Thyroid gland (tissue), 4 donors: ENCODE data around the gene WNT4. TPM values are rescaled to one million over a fixed set of nuclear protein-coding genes. Genes with fewer than 3 reads are reported as not detected.

Source experiments
- DNase-seq, 2 donors: peaks; one replicate each; pipeline ENCODE4 v3.0.0-alpha.2; 2019
- H3K27ac ChIP-seq, 3 donors: fragments of 200-600 bp; sonication (generic); 1 replicate in 2 of 3; 2 replicates in 1 of 3; pipeline ENCODE4 v1.5.1; 2016 to 2019; ENCODE audit warnings: mild to moderate bottlenecking in 1 of 3, moderate library complexity in 1 of 3
- H3K27me3 ChIP-seq: fragments of 200-600 bp; sonication (generic); one replicate; pipeline ENCODE4 v1.5.1; 2019
- H3K36me3 ChIP-seq, 2 donors: fragments of 200-600 bp; sonication (generic); one replicate each; pipeline ENCODE4 v1.5.1; 2016 to 2019
- H3K4me1 ChIP-seq, 2 donors: fragments of 200-600 bp; sonication (generic); one replicate each; pipeline ENCODE4 v1.5.1; 2017 to 2019
- H3K4me3 ChIP-seq, 3 donors: fragments of 200-600 bp; sonication (generic); replicated peaks in 1 of 3; 1 replicate in 2 of 3; 2 replicates in 1 of 3; pipeline ENCODE4 v1.5.1; 2016; ENCODE audit warnings: mild to moderate bottlenecking in 1 of 3
- H3K9me3 ChIP-seq: fragments of 200-600 bp; sonication (generic); one replicate; pipeline ENCODE4 v1.5.1; 2017
- POLR2A ChIP-seq, 2 donors: fragments of 450-650 bp; IDR thresholded peaks; one replicate each; pipeline ENCODE4 v1.6.1; 2017; ENCODE audit warnings: antibody characterized with exemption in 2 of 2, mild to moderate bottlenecking in 2 of 2, moderate library complexity in 1 of 2
- WGBS, 2 donors: methylation state at CpG; one replicate each; pipeline ENCODE4 v1.1.5; 2017; 5-methylcytosine and 5-hydroxymethylcytosine counted together
- intact Hi-C: fragments of 100-400 bp; cut with DNase I; formaldehyde crosslinking; loops from one replicate; pipeline ENCODE4 v1.15.1; 2023
- total RNA-seq, 4 donors: library from RNA; depleted of rRNA; stranded (reverse); fragments of >200 nt; gene quantifications; one replicate each; pipeline ENCODE4 v1.2.3, GENCODE V29; 2016
- TF ChIP-seq, protein P1 (sequence below), 6 experiments: fragments of 200-600 bp in 3 of 6; fragments of 450-650 bp in 3 of 6; sonication (generic) in 3 of 6; IDR thresholded peaks; one replicate each; pipeline ENCODE4 v1.5.1; 2016 to 2019; ENCODE audit warnings: antibody characterized with exemption in 6 of 6, mild to moderate bottlenecking in 2 of 6, inconsistent platforms in 1 of 6, moderate library complexity in 1 of 6

WNT4 gene
- total RNA-seq, result 1 to 10 TPM in 1 of 4 donors, under 1 TPM in 3; 0.29 to 3.0 (median 0.43) TPM

DNA sequence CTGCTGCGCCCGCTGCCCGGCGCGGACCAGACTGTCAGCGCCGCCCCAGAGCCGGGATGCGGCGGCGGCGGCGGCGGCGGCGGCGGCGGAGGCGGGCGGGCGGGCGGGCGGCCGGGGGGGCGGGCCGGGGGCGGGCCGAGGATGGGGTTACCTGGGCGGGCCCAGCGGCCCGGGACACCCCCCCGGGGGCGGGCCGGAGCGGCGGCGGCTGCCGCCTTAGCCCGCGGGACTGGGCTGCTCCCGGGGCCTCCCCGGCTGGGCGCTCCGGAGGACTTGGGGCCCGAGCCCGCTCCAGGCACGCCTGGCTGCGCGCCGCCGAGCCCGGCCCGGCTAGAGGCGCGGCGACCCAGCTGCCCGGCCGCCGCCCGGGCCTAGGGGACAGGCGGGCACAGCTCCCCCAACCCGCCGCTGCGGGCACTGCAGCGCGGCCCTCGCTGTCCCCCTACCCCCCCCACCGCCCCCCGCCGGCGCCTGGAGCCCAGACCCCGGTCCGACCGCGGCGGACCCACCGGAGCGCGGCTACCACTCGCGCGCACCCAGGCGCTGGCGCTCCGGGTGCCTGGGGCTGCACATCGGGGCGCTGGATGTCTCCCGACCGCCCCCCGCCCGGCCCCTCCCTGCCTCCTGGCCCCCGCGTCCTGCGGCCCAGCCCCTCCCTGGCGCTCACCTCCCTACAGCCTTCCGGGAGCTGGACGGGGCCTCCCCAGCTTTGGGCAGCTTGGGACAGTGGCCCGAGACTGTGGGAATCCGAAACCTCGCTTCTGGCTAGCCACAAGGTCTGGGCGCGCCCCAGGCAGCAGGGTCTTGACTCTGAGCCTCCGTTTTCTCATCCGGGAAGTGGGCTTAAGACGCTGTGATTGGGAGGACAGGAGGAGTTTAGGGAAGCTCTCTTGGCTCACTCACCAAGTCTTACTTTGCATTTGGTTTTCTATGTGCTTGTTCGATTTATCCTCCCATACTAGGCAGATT lies at the start of gene WNT4:
Gene WNT4 (minus strand): TSS at position 33 of the 969 bp plus-strand sequence. CDS start 175 bp downstream, outside the sequence.
- Histone ChIP-seq H3K4me3 (peak within 1 kb of the TSS in 1 of 3 donors; percentile 51), H3K36me3 (no peaks in the 10 kb centered on the region), H3K9me3 (no peaks in the 10 kb centered on the region), H3K4me1 (peaks cover 4 to 19% of the 10 kb centered on the region in 2 donors), H3K27me3 (no peaks in the 10 kb centered on the region), H3K27ac (no peak within 1 kb of the TSS)
- peak in 1 of 2 donors; percentile 56 for TF ChIP-seq POLR2A (IDR thresholded peaks at IDR 0.05)
- TF ChIP-seq, protein P1, sequence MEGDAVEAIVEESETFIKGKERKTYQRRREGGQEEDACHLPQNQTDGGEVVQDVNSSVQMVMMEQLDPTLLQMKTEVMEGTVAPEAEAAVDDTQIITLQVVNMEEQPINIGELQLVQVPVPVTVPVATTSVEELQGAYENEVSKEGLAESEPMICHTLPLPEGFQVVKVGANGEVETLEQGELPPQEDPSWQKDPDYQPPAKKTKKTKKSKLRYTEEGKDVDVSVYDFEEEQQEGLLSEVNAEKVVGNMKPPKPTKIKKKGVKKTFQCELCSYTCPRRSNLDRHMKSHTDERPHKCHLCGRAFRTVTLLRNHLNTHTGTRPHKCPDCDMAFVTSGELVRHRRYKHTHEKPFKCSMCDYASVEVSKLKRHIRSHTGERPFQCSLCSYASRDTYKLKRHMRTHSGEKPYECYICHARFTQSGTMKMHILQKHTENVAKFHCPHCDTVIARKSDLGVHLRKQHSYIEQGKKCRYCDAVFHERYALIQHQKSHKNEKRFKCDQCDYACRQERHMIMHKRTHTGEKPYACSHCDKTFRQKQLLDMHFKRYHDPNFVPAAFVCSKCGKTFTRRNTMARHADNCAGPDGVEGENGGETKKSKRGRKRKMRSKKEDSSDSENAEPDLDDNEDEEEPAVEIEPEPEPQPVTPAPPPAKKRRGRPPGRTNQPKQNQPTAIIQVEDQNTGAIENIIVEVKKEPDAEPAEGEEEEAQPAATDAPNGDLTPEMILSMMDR (IDR thresholded peaks at IDR 0.05), result peak in 3 of 6 experiments; percentile 18 to 56 (median 37)
- DNase-seq, result peak; percentile 58 to 62
- intact Hi-C loops, result no loop called here
- 45 to 50% methylated on average over 3 to 6 of the region's 106 CpGs for WGBS, 2 donors

DNA sequence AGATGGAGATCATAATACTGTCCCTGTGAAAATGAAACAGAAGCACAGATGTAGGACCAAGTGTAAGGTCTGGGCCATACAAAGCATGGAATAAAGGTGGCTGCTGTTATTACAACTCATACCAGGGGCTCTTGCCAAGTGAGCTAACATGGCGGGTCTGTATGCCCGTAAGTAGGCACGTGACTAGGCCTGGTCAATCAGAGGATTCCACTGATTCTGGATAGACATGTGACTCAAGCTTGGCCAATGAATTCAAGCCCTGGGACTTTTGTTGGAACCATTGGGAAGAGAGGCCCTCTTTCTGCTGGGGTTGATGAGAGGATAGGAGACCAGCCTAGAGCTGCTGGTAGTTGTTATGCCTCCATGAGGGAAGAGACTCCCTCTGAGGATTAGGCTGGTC lies 47.8 kb upstream of the WNT4 start:
- 90 to 93% methylated on average over 3 of the region's 3 CpGs for WGBS, 2 donors
- TF ChIP-seq, protein P1 (IDR thresholded peaks at IDR 0.05), result no peak
- no peak for TF ChIP-seq POLR2A (IDR thresholded peaks at IDR 0.05)
- intact Hi-C loops, result no loop called here

DNA sequence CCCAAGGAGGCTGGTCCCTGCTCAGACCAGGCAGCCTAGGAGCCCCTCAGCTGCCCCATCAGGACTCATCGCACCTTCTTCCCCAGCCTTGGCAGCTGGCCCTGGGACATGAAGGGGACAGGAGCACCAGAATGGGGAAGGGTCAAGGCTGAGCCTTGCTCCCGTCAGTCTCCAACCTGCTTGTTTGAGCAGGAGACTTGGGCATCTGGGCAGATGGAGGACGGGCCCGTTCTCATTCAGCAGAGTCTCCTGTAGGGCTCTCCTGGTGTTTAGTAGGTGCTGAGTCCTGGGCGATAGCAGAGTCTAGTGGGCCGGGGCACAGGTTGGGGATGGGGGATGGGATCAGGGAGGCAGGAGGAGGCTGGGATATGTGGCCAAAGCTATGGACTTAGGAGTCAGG lies 47.4 kb upstream of the WNT4 start:
- no peak for TF ChIP-seq POLR2A (IDR thresholded peaks at IDR 0.05)
- TF ChIP-seq, protein P1 (IDR thresholded peaks at IDR 0.05), result no peak
- H3K9me3 ChIP-seq, result no peaks in the 10 kb centered on the region

More for the DNA sequence above, 47.8 kb upstream of the WNT4 start:
- no peaks in the 10 kb centered on the region for H3K9me3 ChIP-seq
- no peaks in the 10 kb centered on the region for H3K36me3 ChIP-seq
- H3K4me3 ChIP-seq, result no peak overlapping the region
- H3K27ac ChIP-seq, result no peak overlapping the region
- H3K27me3 ChIP-seq, result no peaks in the 10 kb centered on the region
- peaks cover 4 to 9% of the 10 kb centered on the region in 2 donors for H3K4me1 ChIP-seq
- DNase-seq, result no peak

DNA sequence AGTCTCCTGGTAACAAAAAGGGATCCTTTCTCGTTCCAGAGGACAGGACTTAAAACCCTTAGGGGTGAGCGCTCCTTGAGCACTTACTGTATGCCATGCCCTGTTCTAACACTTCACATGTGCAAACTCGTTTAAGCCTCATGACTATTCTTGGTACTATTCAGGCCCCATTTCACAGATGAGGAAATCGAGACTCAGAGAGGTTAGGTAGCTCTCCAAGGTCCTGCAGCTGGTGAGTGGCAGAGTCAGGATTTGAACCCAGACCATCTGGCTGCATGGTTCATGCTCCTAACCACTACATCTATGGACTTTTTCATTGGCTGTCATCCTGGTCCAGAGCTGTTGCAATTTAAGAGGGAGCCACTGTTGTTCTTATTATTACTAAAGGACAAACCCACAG lies 46.7 kb upstream of the WNT4 start:
- Histone ChIP-seq H3K9me3 (no peaks in the 10 kb centered on the region), H3K4me3 (no peak overlapping the region), H3K4me1 (peaks cover 15 to 20% of the 10 kb centered on the region in 2 donors), H3K27ac (no peak overlapping the region), H3K27me3 (no peaks in the 10 kb centered on the region), H3K36me3 (no peaks in the 10 kb centered on the region)
- DNase-seq, result no peak
- intact Hi-C loops, result no loop called here
- TF ChIP-seq POLR2A (IDR thresholded peaks at IDR 0.05), result no peak
- TF ChIP-seq, protein P1 (IDR thresholded peaks at IDR 0.05), result no peak
- 90 to 93% methylated on average over 4 of the region's 4 CpGs for WGBS, 2 donors

More for the DNA sequence above, 47.4 kb upstream of the WNT4 start:
- WGBS, 2 donors, result 87 to 100% methylated on average over 1 to 6 of the region's 6 CpGs
- no peak overlapping the region for H3K27ac ChIP-seq
- H3K36me3 ChIP-seq, result no peaks in the 10 kb centered on the region
- no peaks in the 10 kb centered on the region for H3K27me3 ChIP-seq
- no peak overlapping the region for H3K4me3 ChIP-seq
- peaks cover 9 to 14% of the 10 kb centered on the region in 2 donors for H3K4me1 ChIP-seq
- no peak for DNase-seq
- intact Hi-C loops, result no loop called here

DNA sequence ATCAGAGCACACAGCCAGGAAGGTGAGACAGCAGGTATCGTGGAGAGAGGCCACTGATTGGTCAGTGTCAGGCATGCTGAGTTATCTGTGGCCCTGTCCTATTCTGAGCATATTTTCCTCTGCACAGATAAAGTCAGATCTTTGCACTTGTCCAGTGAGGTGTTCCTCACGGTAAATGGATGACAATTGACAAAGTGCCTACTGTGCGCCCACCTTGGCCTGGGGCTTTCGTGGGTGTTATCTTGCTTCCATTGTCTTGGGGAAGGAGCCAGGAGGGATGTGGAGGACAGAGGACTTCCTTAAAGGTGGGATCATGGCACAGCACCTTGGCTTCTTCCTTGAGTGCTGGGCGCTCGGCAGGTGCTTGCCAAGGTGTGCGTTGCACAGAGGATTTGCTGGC lies 46.0 kb upstream of the WNT4 start:
- TF ChIP-seq, protein P1 (IDR thresholded peaks at IDR 0.05), result no peak
- no peak for TF ChIP-seq POLR2A (IDR thresholded peaks at IDR 0.05)
- H3K4me1 ChIP-seq, result peaks cover 15 to 21% of the 10 kb centered on the region in 2 donors
- H3K4me3 ChIP-seq, result no peak overlapping the region
- H3K9me3 ChIP-seq, result no peaks in the 10 kb centered on the region
- no peak for DNase-seq
- WGBS, 2 donors, result 73 to 86% methylated on average over 2 to 7 of the region's 7 CpGs
- H3K27ac ChIP-seq, result no peak overlapping the region
- intact Hi-C loops, result no loop called here
- H3K36me3 ChIP-seq, result no peaks in the 10 kb centered on the region
- no peaks in the 10 kb centered on the region for H3K27me3 ChIP-seq
